ENCODE data around the gene GMCL2.
"Not testable (repeated sequence)": the region's sequence is repeated elsewhere in the genome, so short reads cannot be mapped to it uniquely, and the experiment has no call there.

The GMCL2 gene

DNA sequence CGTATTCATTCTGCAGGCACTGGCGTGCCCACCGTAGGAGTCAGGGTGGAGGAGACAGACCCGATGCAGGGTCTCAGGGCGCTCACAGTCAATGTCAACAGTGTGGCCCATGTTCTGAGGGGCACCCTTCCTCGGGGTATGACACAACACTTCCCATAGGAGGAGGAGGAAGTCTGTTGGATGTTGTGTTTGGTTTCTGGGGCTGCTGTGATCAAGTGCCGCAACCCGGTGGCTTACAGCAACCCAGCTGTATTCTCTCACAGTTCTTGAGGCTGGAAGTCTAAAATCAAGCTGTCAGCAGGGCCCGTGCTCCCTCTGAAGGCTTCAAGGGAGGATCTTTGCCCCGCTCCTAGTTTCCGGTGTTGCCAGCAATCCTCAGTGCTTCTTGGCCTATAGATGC, 11.5 kb upstream of the GMCL2 start:
- TF ChIP-seq JUND (IDR thresholded peaks at IDR 0.05; ENCODE audit: low read depth), result no peak
- no peak for DNase-seq (ENCODE audit: low read depth in 1 of 2, low spot score in 1 of 2)
- in situ Hi-C loops (cut with HindIII; ENCODE audit: low pct_unique_long_range_greater_than_20kb, low sequenced_read_pairs), result no loop called here

DNA sequence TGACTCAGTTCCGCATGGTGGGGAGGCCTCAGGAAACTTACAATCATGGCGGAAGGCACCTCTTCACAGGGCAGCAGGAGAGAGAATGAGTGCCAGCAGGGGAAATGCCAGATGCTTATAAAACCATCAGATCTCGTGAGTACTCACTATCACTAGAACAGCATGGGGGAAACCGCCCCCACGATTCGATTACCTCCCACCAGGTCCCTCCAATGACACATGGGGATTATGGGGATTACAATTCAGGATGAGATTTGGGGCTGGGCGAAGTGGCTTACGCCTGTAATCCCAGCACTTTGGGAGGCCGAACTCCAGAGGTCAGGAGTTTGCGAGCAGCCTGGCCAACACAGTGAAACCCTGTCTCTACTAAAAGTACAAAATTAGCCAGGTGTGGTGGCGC, 11.0 kb upstream of the GMCL2 start:
- in situ Hi-C loops (cut with HindIII; ENCODE audit: low pct_unique_long_range_greater_than_20kb, low sequenced_read_pairs), result not testable (repeated sequence)

GRCh38 chr5:178196986-178197385, 9.8 kb upstream of the GMCL2 start:
- no peak for TF ChIP-seq JUND (IDR thresholded peaks at IDR 0.05; ENCODE audit: low read depth)
- DNase-seq (ENCODE audit: low read depth in 1 of 2, low spot score in 1 of 2), result no peak
- in situ Hi-C loops (cut with HindIII; ENCODE audit: low pct_unique_long_range_greater_than_20kb, low sequenced_read_pairs), result no loop called here

More for the DNA sequence above, 11.0 kb upstream of the GMCL2 start:
- DNase-seq (ENCODE audit: low read depth in 1 of 2, low spot score in 1 of 2), result not testable (repeated sequence)

GRCh38 chr5:178196281-178196812, 9.2 kb upstream of the GMCL2 start:
- in situ Hi-C loops (cut with HindIII; ENCODE audit: low pct_unique_long_range_greater_than_20kb, low sequenced_read_pairs), result no loop called here
- TF ChIP-seq JUND (IDR thresholded peaks at IDR 0.05; ENCODE audit: low read depth), result no peak
- no peak for DNase-seq (ENCODE audit: low read depth in 1 of 2, low spot score in 1 of 2)

- in situ Hi-C loops (cut with HindIII; ENCODE audit: low pct_unique_long_range_greater_than_20kb, low sequenced_read_pairs), result no loop called here
- no peak for TF ChIP-seq JUND (IDR thresholded peaks at IDR 0.05; ENCODE audit: low read depth)
- DNase-seq (ENCODE audit: low read depth in 1 of 2, low spot score in 1 of 2), result no peak
Measured at GRCh38 chr5:178194026-178194425, 6.9 kb upstream of the GMCL2 start.

DNA sequence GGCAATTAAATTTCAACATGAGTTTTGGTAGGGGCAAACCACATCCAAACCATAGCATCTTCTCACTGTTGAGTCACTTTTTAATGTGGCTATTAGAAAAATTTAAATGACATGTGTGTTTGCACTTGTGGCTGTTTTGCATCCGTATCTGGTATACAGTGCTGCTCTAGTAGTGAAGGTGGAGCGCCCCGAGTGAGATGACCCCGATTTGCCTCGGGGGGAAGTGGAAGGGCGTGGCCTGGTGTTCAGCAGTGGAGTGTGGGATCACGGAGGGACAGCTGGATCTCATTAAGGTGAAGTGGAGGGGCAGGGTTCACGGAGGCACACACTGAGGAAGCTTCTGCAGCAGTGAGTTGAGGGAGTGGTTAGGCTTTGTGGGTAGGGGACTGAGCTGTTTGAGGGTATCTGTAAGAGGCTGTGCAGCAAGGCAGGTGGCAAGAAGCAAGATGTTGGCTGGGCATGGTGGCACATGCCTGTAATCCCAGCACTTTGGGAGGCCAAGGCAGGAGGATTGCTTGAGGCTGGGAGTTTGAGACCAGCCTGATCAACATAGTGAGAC, 6.2 kb upstream of the GMCL2 start:
- TF ChIP-seq JUND (IDR thresholded peaks at IDR 0.05; ENCODE audit: low read depth), result no peak
- in situ Hi-C loops (cut with HindIII; ENCODE audit: low pct_unique_long_range_greater_than_20kb, low sequenced_read_pairs), result no loop called here
- DNase-seq (ENCODE audit: low read depth in 1 of 2, low spot score in 1 of 2), result no peak

- no peak for DNase-seq (ENCODE audit: low read depth in 1 of 2, low spot score in 1 of 2)
- TF ChIP-seq JUND (IDR thresholded peaks at IDR 0.05; ENCODE audit: low read depth), result no peak
- in situ Hi-C loops (cut with HindIII; ENCODE audit: low pct_unique_long_range_greater_than_20kb, low sequenced_read_pairs), result no loop called here
Measured at GRCh38 chr5:178192787-178193186, 5.6 kb upstream of the GMCL2 start.

- in situ Hi-C loops (cut with HindIII; ENCODE audit: low pct_unique_long_range_greater_than_20kb, low sequenced_read_pairs), result no loop called here
- TF ChIP-seq JUND (IDR thresholded peaks at IDR 0.05; ENCODE audit: low read depth), result no peak
- peak in 1 of 2 experiments; percentile 57 for DNase-seq (ENCODE audit: low read depth in 1 of 2, low spot score in 1 of 2)
Measured at GRCh38 chr5:178192244-178192643, 5.1 kb upstream of the GMCL2 start.

DNA sequence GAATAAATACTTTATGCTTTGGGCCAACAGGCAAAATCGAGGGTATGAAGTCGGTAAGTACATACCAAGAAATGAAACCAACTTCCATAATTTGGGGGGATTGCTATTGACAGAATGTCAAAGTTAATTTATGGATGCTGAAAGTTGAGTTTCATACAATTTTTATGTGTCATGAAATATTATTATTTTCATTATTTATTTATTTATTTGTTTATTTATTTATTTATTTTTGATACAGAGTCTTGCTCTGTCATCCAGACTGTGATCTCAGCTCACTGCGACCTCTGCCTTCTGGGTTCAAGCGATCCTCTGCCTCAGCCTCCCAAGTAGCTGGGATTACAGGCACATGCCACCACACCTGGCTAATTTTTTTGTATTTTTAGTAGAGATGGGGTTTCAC, 4.5 kb upstream of the GMCL2 start:
- in situ Hi-C loops (cut with HindIII; ENCODE audit: low pct_unique_long_range_greater_than_20kb, low sequenced_read_pairs), result no loop called here
- no peak for TF ChIP-seq JUND (IDR thresholded peaks at IDR 0.05; ENCODE audit: low read depth)
- DNase-seq (ENCODE audit: low read depth in 1 of 2, low spot score in 1 of 2), result no peak

- in situ Hi-C loops (cut with HindIII; ENCODE audit: low pct_unique_long_range_greater_than_20kb, low sequenced_read_pairs), result no loop called here
- TF ChIP-seq JUND (IDR thresholded peaks at IDR 0.05; ENCODE audit: low read depth), result no peak
- DNase-seq (ENCODE audit: low read depth in 1 of 2, low spot score in 1 of 2), result no peak
Measured at GRCh38 chr5:178189433-178189832, 2.3 kb upstream of the GMCL2 start.

GRCh38 chr5:178186427-178186826, 744 bp downstream of the GMCL2 start:
- DNase-seq (ENCODE audit: low read depth in 1 of 2, low spot score in 1 of 2), result no peak
- in situ Hi-C loops (cut with HindIII; ENCODE audit: low pct_unique_long_range_greater_than_20kb, low sequenced_read_pairs), result no loop called here
- no peak for TF ChIP-seq JUND (IDR thresholded peaks at IDR 0.05; ENCODE audit: low read depth)

DNA sequence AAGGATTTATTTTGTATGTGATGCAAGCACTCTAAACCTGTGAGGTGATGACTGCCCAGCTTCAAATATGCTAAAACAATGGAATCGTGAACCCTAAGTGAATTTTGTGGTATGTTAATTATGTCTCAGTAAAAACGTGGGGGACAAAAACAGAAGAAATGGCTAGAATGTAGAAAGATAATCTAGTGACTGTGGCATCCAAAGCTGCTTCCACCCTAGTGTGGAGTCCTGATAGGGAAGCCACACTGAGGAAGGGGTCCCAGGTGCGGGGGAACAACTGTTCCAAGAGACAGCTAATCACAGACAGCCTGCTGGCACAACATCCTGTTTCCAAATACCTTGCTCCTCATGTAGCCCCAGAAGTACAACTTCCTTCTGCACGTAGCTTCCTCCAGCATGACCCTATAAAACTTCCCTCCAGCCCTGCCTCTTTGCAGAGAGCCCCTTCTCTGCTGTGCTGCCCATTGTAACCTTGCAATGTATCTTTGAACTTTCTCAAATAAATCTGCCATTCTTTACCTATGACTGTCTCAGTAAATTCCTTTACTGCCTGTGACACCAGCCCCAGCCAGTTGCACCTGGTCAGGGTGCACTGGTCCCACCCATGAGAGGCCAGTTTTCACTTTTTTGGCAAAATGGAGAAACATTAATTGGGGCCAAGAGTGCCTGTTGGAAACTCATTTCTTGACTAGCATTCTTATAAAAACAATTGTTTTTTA, 4.9 kb downstream of the GMCL2 start:
- in situ Hi-C loops (cut with HindIII; ENCODE audit: low pct_unique_long_range_greater_than_20kb, low sequenced_read_pairs), result no loop called here
- DNase-seq (ENCODE audit: low read depth in 1 of 2, low spot score in 1 of 2), result no peak

GRCh38 chr5:178180141-178180863, 6.9 kb downstream of the GMCL2 start:
- in situ Hi-C loops (cut with HindIII; ENCODE audit: low pct_unique_long_range_greater_than_20kb, low sequenced_read_pairs), result no loop called here
- TF ChIP-seq JUND (IDR thresholded peaks at IDR 0.05; ENCODE audit: low read depth), result no peak
- peak in 1 of 2 experiments; percentile 83 for DNase-seq (ENCODE audit: low read depth in 1 of 2, low spot score in 1 of 2)

More for the DNA sequence above, 4.9 kb downstream of the GMCL2 start:
- no peak for TF ChIP-seq JUND (IDR thresholded peaks at IDR 0.05; ENCODE audit: low read depth)

Data from T47D (cell line).